Measurements from ENCODE around the gene SLC15A3.

The SLC15A3 gene

GRCh38 chr11:60934790-60935605 is 17.0 kb downstream of the SLC15A3 start:
- TF ChIP-seq POLR2A (IDR thresholded peaks at IDR 0.05; ENCODE audit: low read depth, low read length): no peak
- DNase-seq (ENCODE audit: insufficient read length, low spot score): no peak
- FAIRE-seq: no peak

- no peak for FAIRE-seq
- no peak for DNase-seq (ENCODE audit: insufficient read length, low spot score)
- no peak for TF ChIP-seq POLR2A (IDR thresholded peaks at IDR 0.05; ENCODE audit: low read depth, low read length)
Measured at GRCh38 chr11:60934124-60934789, 17.7 kb downstream of the SLC15A3 start.

- DNase-seq (ENCODE audit: insufficient read length, low spot score) (no peak), FAIRE-seq (no peak)
- TF ChIP-seq POLR2A (IDR thresholded peaks at IDR 0.05; ENCODE audit: low read depth, low read length): no peak
Measured at GRCh38 chr11:60933416-60934123, 18.4 kb downstream of the SLC15A3 start.

GRCh38 chr11:60932605-60933356 is 19.2 kb downstream of the SLC15A3 start:
- no peak for TF ChIP-seq POLR2A (IDR thresholded peaks at IDR 0.05; ENCODE audit: low read depth, low read length)
- no peak for DNase-seq (ENCODE audit: insufficient read length, low spot score)

GRCh38 chr11:60931917-60932316 is 20.1 kb downstream of the SLC15A3 start:
- DNase-seq (ENCODE audit: insufficient read length, low spot score) (no peak), FAIRE-seq (no peak)
- TF ChIP-seq POLR2A (IDR thresholded peaks at IDR 0.05; ENCODE audit: low read depth, low read length): no peak

More at GRCh38 chr11:60932605-60933356, 19.2 kb downstream of the SLC15A3 start:
- FAIRE-seq: no peak

DNA sequence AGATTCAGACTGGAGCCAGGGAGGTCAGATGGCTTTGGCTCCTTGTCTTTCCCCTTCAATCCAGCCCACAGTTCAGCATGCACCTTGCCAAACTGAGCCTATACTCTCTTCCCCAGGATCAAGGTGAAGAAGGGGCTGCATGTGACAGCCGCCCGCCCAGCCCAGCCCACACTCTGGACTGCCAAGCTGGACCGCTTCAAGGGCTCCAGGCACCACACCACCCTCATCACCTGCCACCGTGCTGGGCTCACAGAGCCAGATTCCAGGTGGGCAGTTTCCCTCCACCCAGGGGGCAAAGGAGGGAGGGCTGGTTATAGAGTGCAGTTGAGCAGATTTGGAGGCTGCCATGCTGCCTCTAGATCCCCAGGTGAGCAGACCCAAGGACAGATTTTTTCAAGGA is 21.6 kb downstream of the SLC15A3 start:
- no peak for TF ChIP-seq POLR2A (IDR thresholded peaks at IDR 0.05; ENCODE audit: low read depth, low read length)
- DNase-seq (ENCODE audit: insufficient read length, low spot score): no peak
- FAIRE-seq: no peak

- FAIRE-seq (no peak), DNase-seq (ENCODE audit: insufficient read length, low spot score) (no peak)
- no peak for TF ChIP-seq POLR2A (IDR thresholded peaks at IDR 0.05; ENCODE audit: low read depth, low read length)
Measured at GRCh38 chr11:60929764-60930163, 22.2 kb downstream of the SLC15A3 start.

- no peak for DNase-seq (ENCODE audit: insufficient read length, low spot score)
- FAIRE-seq: no peak
- TF ChIP-seq POLR2A (IDR thresholded peaks at IDR 0.05; ENCODE audit: low read depth, low read length): no peak
Measured at GRCh38 chr11:60928563-60929001, 23.4 kb downstream of the SLC15A3 start.

- FAIRE-seq (no peak), DNase-seq (ENCODE audit: insufficient read length, low spot score) (no peak)
- TF ChIP-seq POLR2A (IDR thresholded peaks at IDR 0.05; ENCODE audit: low read depth, low read length): no peak
Measured at GRCh38 chr11:60927600-60927999, 24.4 kb downstream of the SLC15A3 start.

DNA sequence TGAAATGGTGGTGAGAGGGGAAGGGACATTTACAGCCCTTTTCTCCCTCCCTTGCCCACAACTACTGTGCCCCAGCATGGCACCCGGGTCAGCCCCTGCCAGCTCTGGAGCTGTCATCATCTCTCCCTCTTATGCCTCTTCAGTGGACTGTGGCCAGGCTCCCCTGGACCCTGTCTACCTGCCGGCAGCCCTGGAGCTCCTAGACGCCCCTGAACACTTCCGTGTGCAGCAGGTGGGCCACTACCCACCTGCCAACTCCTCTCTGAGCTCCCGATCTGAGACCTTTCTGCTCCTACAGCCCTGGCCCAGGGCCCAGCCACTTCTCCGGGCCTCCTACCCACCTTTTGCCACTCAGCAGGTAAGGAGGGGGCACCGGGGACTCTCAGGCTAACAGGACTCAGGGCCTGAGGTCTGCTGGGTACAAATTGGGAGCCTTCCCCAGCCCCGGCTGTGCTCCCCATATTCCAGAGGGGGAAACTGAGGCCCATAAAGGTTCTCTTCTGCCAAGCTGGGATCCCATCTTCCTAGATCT is 24.8 kb downstream of the SLC15A3 start:
- no peak for FAIRE-seq
- TF ChIP-seq POLR2A (IDR thresholded peaks at IDR 0.05; ENCODE audit: low read depth, low read length): no peak

GRCh38 chr11:60926500-60926899 is 25.5 kb downstream of the SLC15A3 start:
- FAIRE-seq (no peak), DNase-seq (ENCODE audit: insufficient read length, low spot score) (no peak)
- no peak for TF ChIP-seq POLR2A (IDR thresholded peaks at IDR 0.05; ENCODE audit: low read depth, low read length)

More for the DNA sequence above, 24.8 kb downstream of the SLC15A3 start:
- DNase-seq (ENCODE audit: insufficient read length, low spot score): no peak

DNA sequence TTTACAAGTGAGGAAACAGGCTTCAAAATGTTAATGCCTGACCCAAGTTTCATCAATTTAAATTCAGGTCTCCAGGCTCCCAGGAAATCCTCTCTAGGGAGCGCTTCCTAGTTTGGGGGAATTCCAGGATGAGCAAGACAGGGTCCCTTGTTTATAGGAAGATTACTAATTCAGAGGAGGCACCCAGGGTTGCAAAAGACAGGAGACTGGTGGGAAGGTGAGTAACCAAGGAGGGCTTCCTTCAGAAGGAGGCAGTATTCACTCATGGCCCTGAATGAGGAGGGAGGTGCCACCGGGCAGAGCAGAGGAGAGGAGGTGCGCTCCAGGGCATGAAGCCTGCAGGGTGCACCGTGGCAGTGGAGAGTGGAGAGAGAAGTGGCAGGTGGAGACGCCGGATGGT is 26.1 kb downstream of the SLC15A3 start:
- no peak for TF ChIP-seq POLR2A (IDR thresholded peaks at IDR 0.05; ENCODE audit: low read depth, low read length)
- DNase-seq (ENCODE audit: insufficient read length, low spot score) (peak; percentile 95), FAIRE-seq (no peak)
